HepG2 (cell line): ENCODE results near the gene CCT5. TPM values are rescaled to one million over a fixed set of nuclear protein-coding genes. Genes with fewer than 3 reads are reported as not detected.

ENCODE experiments used
- AHDC1 ChIP-seq: sonication (generic); formaldehyde crosslinking; IDR thresholded peaks from 2 replicates; pipeline ENCODE4 v1.5.1; 2020; ENCODE audit warnings: mild to moderate bottlenecking, missing genetic modification reagents, borderline replicate concordance
- ARNT ChIP-seq: fragments of 450-650 bp; IDR thresholded peaks from 2 replicates; pipeline ENCODE4 v1.6.1; 2017
- CC2D1A ChIP-seq: sonication (generic); formaldehyde crosslinking; IDR thresholded peaks from 2 replicates; pipeline ENCODE4 v1.8.1; 2023; ENCODE audit warnings: mild to moderate bottlenecking, missing genetic modification reagents
- E2F2 ChIP-seq: sonication (generic); formaldehyde crosslinking; IDR thresholded peaks from 2 replicates; pipeline ENCODE4 v1.4.0; 2020; ENCODE audit warnings: missing genetic modification reagents, borderline replicate concordance
- EEA1 ChIP-seq: sonication (generic); formaldehyde crosslinking; IDR thresholded peaks from 2 replicates; pipeline ENCODE4 v1.5.1; 2020; ENCODE audit warnings: mild to moderate bottlenecking, missing genetic modification reagents, borderline replicate concordance
- MYNN ChIP-seq: sonication (generic); formaldehyde crosslinking; IDR thresholded peaks from 2 replicates; pipeline ENCODE4 v1.4.0; 2020; ENCODE audit warnings: mild to moderate bottlenecking, low read depth, missing genetic modification reagents
- ONECUT2 ChIP-seq: sonication (generic); formaldehyde crosslinking; IDR thresholded peaks from 2 replicates; pipeline ENCODE4 v1.4.0; 2020; ENCODE audit warnings: missing genetic modification reagents
- TRIM22 ChIP-seq: fragments of 450-650 bp; IDR thresholded peaks from 2 replicates; pipeline ENCODE4 v1.6.1; 2017
- ZBTB38 ChIP-seq: sonication (generic); formaldehyde crosslinking; IDR thresholded peaks from 2 replicates; pipeline ENCODE4 v1.5.1; 2020; ENCODE audit warnings: mild to moderate bottlenecking, missing genetic modification reagents
- ZNF143 ChIP-seq: sonication (generic); formaldehyde crosslinking; IDR thresholded peaks from 2 replicates; pipeline ENCODE4 v1.4.0; 2020; ENCODE audit warnings: missing genetic modification reagents
- ZNF577 ChIP-seq: sonication (generic); formaldehyde crosslinking; IDR thresholded peaks from 2 replicates; pipeline ENCODE4 v1.4.0; 2020; ENCODE audit warnings: mild to moderate bottlenecking, low read depth, missing genetic modification reagents, borderline replicate concordance
- ZNF710 ChIP-seq: sonication (generic); formaldehyde crosslinking; IDR thresholded peaks from 2 replicates; pipeline ENCODE4 v1.5.0; 2020; ENCODE audit warnings: mild to moderate bottlenecking, missing genetic modification reagents, borderline replicate concordance
- ZNF780A ChIP-seq: sonication (generic); formaldehyde crosslinking; IDR thresholded peaks from 2 replicates; pipeline ENCODE4 v1.8.0; 2022; ENCODE audit warnings: mild to moderate bottlenecking, missing genetic modification reagents, moderate library complexity
- polyA plus RNA-seq, 8 experiments: library from polyadenylated mRNA; depleted of rRNA in 3 of 8; stranded (reverse) in 7 of 8; unstranded in 1 of 8; fragments of >200 nt; fragmentation: Illumina TruSeq in 4 of 8; extraction: Trizol in 4 of 8; gene quantifications; 2 replicates each; pipeline versions ENCODE4 v1.2.1 to v1.2.3, GENCODE V29; 2011 to 2016; ENCODE audit warnings: low read depth in 4 of 8, missing spikeins in 1 of 8, mixed read lengths in 1 of 8; ENCODE audit not compliant: insufficient read depth in 1 of 8
- total RNA-seq, 5 experiments: library from RNA; depleted of rRNA; stranded (reverse); fragments of >200 nt; fragmentation: Illumina TruSeq; extraction: Trizol; gene quantifications; 2 replicates each; pipeline ENCODE4 v1.2.3, GENCODE V29; 2016; ENCODE audit warnings: low read depth in 1 of 5

CCT5 gene
- total and polyA plus RNA-seq, 2 of the 13 experiments (the other 11 are each of a cell fraction or from before 2014, with no cell fraction given): 319 to 708 TPM

GRCh38 chr5:10249948-10250805, at the start of gene CCT5 (continued):
- TF ChIP-seq TRIM22 (no peak), ZBTB38 (no peak), ONECUT2 (CRISPR knock-in tag) (0 out of 2 replicates have a peak, but pooled peaks have one; percentile 46), MYNN (CRISPR knock-in tag) (no peak), ARNT (no peak), AHDC1 (CRISPR knock-in tag) (no peak), ZNF577 (CRISPR knock-in tag) (no peak), ZNF143 (CRISPR knock-in tag) (0 out of 2 replicates have a peak, but pooled peaks have one; percentile 5), ZNF780A (CRISPR knock-in tag) (no peak), E2F2 (CRISPR knock-in tag) (no peak), EEA1 (CRISPR knock-in tag) (no peak), ZNF710 (CRISPR knock-in tag) (0 out of 2 replicates have a peak, but pooled peaks have one; percentile 23), CC2D1A (CRISPR knock-in tag) (no peak)
